ENCODE data around the gene ARID1B.

DNA sequence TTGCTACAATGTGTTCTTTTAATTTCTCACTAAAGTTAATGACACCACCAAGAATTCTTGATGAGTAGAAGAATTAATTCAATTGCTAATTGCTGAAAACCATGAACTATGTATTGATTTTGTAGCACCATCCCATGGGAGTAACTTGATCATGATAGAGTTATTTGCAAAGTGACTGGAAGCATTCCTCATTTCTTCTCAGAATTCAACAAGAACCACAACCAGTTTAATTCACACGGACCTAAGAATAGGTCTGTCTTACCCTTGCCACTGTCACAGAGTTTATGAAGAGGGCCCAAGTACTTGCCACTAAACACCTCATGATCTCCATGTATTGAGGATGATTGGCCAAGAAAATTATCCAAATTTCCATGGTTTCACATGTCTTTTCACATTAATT lies 324.0 kb downstream of the ARID1B start:
- no peak for TF ChIP-seq POLR2A (IDR thresholded peaks at IDR 0.05)
- TF ChIP-seq, protein P1, sequence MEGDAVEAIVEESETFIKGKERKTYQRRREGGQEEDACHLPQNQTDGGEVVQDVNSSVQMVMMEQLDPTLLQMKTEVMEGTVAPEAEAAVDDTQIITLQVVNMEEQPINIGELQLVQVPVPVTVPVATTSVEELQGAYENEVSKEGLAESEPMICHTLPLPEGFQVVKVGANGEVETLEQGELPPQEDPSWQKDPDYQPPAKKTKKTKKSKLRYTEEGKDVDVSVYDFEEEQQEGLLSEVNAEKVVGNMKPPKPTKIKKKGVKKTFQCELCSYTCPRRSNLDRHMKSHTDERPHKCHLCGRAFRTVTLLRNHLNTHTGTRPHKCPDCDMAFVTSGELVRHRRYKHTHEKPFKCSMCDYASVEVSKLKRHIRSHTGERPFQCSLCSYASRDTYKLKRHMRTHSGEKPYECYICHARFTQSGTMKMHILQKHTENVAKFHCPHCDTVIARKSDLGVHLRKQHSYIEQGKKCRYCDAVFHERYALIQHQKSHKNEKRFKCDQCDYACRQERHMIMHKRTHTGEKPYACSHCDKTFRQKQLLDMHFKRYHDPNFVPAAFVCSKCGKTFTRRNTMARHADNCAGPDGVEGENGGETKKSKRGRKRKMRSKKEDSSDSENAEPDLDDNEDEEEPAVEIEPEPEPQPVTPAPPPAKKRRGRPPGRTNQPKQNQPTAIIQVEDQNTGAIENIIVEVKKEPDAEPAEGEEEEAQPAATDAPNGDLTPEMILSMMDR (IDR thresholded peaks at IDR 0.05) = no peak

All from adrenal gland (tissue), 5 donors.